ENCODE results near the gene NFIA. TPM values are rescaled to one million over a fixed set of nuclear protein-coding genes. Genes with fewer than 3 reads are reported as not detected.
"Not testable (repeated sequence)": the region's sequence is repeated elsewhere in the genome, so short reads cannot be mapped to it uniquely, and the experiment has no call there.

Gene NFIA
- total RNA-seq, 1 experiment from 2014 or later: 12.6 TPM

GRCh38 chr1:61115436-61115835 is 33.1 kb downstream of the NFIA start:
- in situ Hi-C loops (cut with HindIII; ENCODE audit: low pct_unique_long_range_greater_than_20kb, low sequenced_read_pairs): no loop called here
- DNase-seq (ENCODE audit: low read depth, low spot score): no peak

DNA sequence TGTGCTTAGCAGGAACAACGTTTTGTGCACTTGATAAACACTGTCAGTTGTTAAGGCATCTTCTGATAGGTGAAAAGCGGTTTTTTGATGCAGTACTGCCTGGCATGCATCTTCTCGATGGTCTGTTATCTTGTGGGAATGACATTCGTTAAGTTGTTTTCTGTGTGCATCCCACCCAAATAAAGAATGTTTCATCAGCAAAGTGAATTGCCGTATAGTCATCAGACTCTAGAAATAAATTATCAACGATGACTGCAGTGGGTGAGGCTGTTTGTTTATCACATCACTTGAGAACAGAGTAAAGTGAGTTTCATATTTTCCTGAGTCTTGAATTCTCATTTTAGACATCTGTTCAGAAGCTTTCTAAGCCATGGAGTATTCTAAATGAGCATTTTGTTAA is 34.1 kb downstream of the NFIA start:
- in situ Hi-C loops (cut with HindIII; ENCODE audit: low pct_unique_long_range_greater_than_20kb, low sequenced_read_pairs): no loop called here
- DNase-seq (ENCODE audit: low read depth, low spot score): no peak

GRCh38 chr1:61117283-61117682 is 34.9 kb downstream of the NFIA start:
- in situ Hi-C loops (cut with HindIII; ENCODE audit: low pct_unique_long_range_greater_than_20kb, low sequenced_read_pairs): no loop called here
- no peak for DNase-seq (ENCODE audit: low read depth, low spot score)

DNA sequence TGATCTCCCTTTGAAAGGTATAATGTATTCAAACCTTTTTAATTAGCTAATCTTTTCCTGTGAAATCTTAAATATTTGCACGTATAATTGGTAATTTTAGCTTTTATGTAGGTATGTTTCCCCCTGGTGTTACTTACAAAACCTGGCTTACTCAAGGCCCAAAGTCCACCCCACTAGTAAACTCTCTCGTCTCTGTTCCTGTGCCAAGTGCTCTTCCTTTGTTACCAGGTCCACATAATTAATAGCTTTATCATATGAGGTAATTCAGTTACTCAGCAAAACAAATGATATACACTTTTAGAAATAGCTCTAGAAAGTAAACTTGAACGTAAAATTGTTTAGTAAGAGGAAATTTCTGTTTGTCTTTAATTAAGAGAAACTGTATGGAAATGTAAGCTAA is 36.7 kb downstream of the NFIA start:
- in situ Hi-C loops (cut with HindIII; ENCODE audit: low pct_unique_long_range_greater_than_20kb, low sequenced_read_pairs): no loop called here
- DNase-seq (ENCODE audit: low read depth, low spot score): no peak

GRCh38 chr1:61120246-61120840 is 38.0 kb downstream of the NFIA start:
- in situ Hi-C loops (cut with HindIII; ENCODE audit: low pct_unique_long_range_greater_than_20kb, low sequenced_read_pairs): no loop called here
- DNase-seq (ENCODE audit: low read depth, low spot score): no peak

DNA sequence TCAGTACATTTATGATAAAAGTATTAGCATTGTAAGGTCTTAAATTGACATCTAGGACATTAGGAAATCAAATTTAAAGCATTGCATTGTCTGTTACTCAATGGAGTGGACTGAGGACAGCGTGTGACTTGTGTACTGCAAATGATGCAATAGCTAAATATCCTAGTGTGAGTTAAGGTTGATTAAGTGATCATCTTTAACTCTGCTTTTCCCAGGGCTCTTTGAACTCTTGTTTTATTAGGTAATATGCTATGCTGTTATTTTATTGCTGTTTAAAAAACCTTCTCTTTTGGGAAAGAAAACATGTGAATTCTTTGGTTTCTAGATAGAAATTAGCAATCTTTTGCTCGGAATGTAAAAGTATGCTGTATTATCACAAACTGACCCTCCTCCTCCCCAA is 38.6 kb downstream of the NFIA start:
- peak; percentile 47 for DNase-seq (ENCODE audit: low read depth, low spot score)
- in situ Hi-C loops (cut with HindIII; ENCODE audit: low pct_unique_long_range_greater_than_20kb, low sequenced_read_pairs): no loop called here

DNA sequence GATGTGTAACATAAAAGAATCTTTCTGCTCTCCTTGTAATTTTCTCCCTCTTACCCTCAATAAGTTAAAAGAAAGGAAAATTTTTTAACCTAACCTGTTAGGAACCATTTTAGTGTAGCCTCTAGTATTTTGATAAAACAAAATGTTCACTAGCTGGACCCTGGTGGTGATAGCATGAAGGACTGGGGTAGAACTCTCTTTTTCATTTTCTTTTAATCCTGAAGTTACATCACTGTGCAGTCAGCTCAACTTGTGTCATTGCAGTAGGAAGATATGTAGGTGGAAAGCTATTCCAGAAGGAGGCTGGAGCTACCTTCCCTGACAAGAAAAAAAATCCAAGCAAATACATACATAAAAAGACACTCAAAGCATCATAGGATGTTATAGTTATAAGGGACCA is 39.3 kb downstream of the NFIA start:
- DNase-seq (ENCODE audit: low read depth, low spot score): peak; percentile 11
- in situ Hi-C loops (cut with HindIII; ENCODE audit: low pct_unique_long_range_greater_than_20kb, low sequenced_read_pairs): no loop called here

GRCh38 chr1:61122389-61122788 is 40.0 kb downstream of the NFIA start:
- in situ Hi-C loops (cut with HindIII; ENCODE audit: low pct_unique_long_range_greater_than_20kb, low sequenced_read_pairs): no loop called here
- DNase-seq (ENCODE audit: low read depth, low spot score): no peak

DNA sequence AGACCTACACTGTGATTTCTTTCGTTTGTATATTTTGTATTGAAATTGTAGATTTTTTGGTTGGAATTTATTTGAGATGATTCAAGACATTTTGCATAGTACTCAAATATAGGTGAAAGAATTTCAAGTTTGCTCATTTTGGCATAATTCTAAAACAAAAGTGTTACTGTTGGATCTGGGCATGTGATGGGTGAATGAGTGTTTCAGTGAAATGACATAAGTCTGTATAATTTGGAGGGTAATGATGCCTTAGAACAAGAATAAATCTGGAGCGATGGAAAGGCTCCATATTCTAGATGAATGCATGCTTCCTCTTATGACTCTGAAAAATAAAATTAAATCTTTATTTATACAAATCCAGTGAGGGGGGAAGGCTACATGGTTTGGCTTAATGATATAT is 41.0 kb downstream of the NFIA start:
- DNase-seq (ENCODE audit: low read depth, low spot score): peak; percentile 2
- in situ Hi-C loops (cut with HindIII; ENCODE audit: low pct_unique_long_range_greater_than_20kb, low sequenced_read_pairs): no loop called here

DNA sequence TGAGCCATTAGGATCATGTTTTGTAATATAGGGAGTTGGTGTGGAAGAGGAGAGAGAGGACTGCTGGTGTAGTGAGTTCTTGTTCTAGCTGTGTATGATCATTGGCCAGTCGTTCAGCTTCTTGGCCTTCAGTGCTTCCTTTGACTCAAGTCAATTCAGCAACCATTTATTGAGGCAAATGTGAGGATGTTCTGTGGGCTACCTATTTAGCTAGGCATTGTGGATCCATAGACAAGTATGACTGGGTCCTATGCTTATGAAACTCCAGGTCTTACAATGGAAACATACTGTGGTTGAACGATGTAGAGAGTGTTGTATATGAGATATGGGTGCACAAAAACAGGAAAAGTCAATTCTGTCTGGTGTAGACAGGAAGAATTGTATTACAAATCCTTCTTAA is 41.7 kb downstream of the NFIA start:
- DNase-seq (ENCODE audit: low read depth, low spot score): no peak
- in situ Hi-C loops (cut with HindIII; ENCODE audit: low pct_unique_long_range_greater_than_20kb, low sequenced_read_pairs): no loop called here

DNA sequence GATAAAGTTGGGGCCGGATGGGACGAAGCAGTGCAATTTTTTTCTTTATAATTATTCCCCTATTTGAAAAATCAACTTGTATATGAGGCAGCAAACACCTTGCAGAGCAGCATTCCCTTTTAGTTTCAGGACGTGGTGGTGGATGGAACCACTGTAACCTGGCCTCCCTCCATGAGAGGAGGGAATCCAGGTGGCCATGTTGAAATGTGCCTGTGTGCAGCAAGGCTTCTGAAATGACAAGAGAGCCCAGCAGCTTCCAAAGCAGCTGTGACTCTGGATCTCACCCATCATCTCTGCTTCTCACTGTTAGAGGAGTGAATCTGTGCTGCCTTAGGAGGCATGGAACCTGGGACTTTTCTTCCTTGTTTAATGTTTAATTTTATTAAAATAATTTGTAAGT is 42.3 kb downstream of the NFIA start:
- no peak for DNase-seq (ENCODE audit: low read depth, low spot score)
- in situ Hi-C loops (cut with HindIII; ENCODE audit: low pct_unique_long_range_greater_than_20kb, low sequenced_read_pairs): no loop called here

- in situ Hi-C loops (cut with HindIII; ENCODE audit: low pct_unique_long_range_greater_than_20kb, low sequenced_read_pairs): no loop called here
- no peak for DNase-seq (ENCODE audit: low read depth, low spot score)
Observed at GRCh38 chr1:61125263-61125662, 42.9 kb downstream of the NFIA start.

- no peak for DNase-seq (ENCODE audit: low read depth, low spot score)
- in situ Hi-C loops (cut with HindIII; ENCODE audit: low pct_unique_long_range_greater_than_20kb, low sequenced_read_pairs): no loop called here
Observed at GRCh38 chr1:61125895-61126294, 43.5 kb downstream of the NFIA start.

DNA sequence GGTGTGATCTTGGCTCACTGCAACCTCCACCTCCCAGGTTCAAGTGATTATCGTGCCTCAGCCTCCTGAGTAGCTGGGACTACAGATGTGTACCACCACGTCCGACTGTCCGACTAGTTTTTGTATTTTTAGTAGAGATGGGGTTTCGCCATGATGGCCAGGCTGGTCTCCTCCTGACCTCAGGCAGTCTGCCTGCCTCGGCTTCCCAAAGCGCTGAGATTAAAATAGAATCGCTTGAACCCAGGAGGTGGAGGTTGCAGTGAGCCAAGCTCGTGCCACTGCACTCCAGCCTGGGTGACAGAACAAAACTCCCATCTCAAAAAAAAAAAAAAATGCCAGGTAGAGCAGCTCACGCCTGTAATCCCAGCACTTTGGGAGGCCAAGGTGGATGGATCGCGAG is 44.5 kb downstream of the NFIA start:
- DNase-seq (ENCODE audit: low read depth, low spot score); in situ Hi-C loops (cut with HindIII; ENCODE audit: low pct_unique_long_range_greater_than_20kb, low sequenced_read_pairs): not testable (repeated sequence)

- in situ Hi-C loops (cut with HindIII; ENCODE audit: low pct_unique_long_range_greater_than_20kb, low sequenced_read_pairs): no loop called here
- no peak for DNase-seq (ENCODE audit: low read depth, low spot score)
Observed at GRCh38 chr1:61130338-61131000, 48.1 kb downstream of the NFIA start.

DNA sequence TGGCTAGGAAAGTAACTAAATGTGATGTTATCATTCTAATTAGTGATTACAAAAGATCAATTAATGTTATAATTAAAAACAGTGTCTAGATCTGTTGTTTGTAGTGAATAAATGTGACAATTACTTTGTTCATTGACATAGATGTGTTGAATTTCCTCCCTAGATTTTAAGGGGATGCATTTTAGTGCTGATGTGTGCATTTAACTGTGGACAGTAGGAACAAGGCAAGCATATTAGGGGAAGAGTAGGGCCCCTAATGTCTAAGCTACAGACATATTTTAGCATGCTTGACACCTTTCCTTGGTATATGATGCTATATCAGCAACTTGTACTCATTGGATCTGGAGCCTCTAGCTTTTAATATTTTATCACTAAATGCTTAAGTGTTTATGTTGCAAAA is 48.9 kb downstream of the NFIA start:
- in situ Hi-C loops (cut with HindIII; ENCODE audit: low pct_unique_long_range_greater_than_20kb, low sequenced_read_pairs): no loop called here
- DNase-seq (ENCODE audit: low read depth, low spot score): no peak

DNA sequence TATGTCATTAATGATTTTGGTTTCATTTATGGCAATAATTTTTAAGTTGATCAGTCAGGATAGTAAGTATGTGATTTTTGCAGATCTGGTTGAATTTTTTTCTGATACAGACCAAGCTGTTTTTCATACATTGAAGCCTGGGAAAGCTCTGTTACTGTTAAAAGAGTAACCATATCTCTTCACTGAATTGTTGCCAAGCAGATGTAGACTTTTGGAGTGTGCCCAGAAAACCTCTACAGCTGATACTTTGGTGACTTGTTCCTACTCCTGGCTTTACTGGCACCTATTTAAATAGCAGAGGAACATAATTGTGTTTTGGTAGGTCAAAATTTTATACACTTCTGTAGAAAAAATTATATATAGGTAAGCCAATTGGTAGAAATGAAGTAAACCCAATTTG is 49.4 kb downstream of the NFIA start:
- no peak for DNase-seq (ENCODE audit: low read depth, low spot score)
- in situ Hi-C loops (cut with HindIII; ENCODE audit: low pct_unique_long_range_greater_than_20kb, low sequenced_read_pairs): no loop called here

GRCh38 chr1:61132176-61132638 is 49.8 kb downstream of the NFIA start:
- DNase-seq (ENCODE audit: low read depth, low spot score): no peak
- in situ Hi-C loops (cut with HindIII; ENCODE audit: low pct_unique_long_range_greater_than_20kb, low sequenced_read_pairs): no loop called here

- in situ Hi-C loops (cut with HindIII; ENCODE audit: low pct_unique_long_range_greater_than_20kb, low sequenced_read_pairs): no loop called here
- DNase-seq (ENCODE audit: low read depth, low spot score): peak; percentile 67
Observed at GRCh38 chr1:61132645-61133334, 50.4 kb downstream of the NFIA start.

Measured in SK-MEL-5 (cell line).